LHCN-M2 (cell line): Measurements from ENCODE around the gene APOBEC3C. TPM values are rescaled to one million over a fixed set of nuclear protein-coding genes. Genes with fewer than 3 reads are reported as not detected.
"Not testable (repeated sequence)": the region's sequence is repeated elsewhere in the genome, so short reads cannot be mapped to it uniquely, and the experiment has no call there.

ENCODE experiments used
- DNase-seq: peaks from one replicate; pipeline ENCODE4 v3.0.0-alpha.2; 2012; ENCODE audit warnings: low read depth
- total RNA-seq: library from RNA; depleted of rRNA; stranded (reverse); fragments of >200 nt; gene quantifications from 2 replicates; pipeline ENCODE4 v1.2.3, GENCODE V29; 2014; rRNA removed

The APOBEC3C gene
- total RNA-seq, 1 experiment from 2014 or later: 14.0 TPM

DNA sequence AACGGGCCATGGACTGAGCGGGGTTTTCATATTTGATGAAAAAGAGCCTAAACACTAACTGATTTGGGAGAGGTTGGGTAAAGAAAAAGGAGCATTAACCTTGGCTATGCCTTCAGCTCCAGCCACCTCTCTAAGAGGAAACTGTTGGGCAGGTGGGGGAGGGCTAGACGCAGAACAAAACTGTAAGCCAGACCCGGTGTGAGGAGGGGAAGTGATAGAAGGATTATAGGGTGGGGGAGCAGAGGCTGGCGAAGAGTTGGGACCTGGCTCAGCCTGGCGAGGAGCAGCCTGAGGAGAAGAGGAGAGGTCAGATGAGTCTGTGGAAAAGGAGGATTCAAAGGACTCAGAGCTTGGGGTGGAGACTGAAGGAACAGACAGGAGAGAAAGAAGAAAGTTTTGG lies 47.2 kb downstream of the APOBEC3C start:
- DNase-seq: not testable (repeated sequence)

GRCh38 chr22:39061951-39062350 lies 47.9 kb downstream of the APOBEC3C start:
- DNase-seq: not testable (repeated sequence)

GRCh38 chr22:39063904-39064303 lies 49.8 kb downstream of the APOBEC3C start:
- not testable (repeated sequence) for DNase-seq

- DNase-seq: not testable (repeated sequence)
Measured at GRCh38 chr22:39066442-39067276, 52.6 kb downstream of the APOBEC3C start.

GRCh38 chr22:39068033-39068785 lies 54.2 kb downstream of the APOBEC3C start:
- no peak for DNase-seq

Other genes starting within 250 kb of the APOBEC3C start
- 19.0 and 22.6 TPM in 2 replicates for gene DNAL4, start 220.1 kb upstream of the APOBEC3C start, total RNA-seq
- 0.06 and 0.23 TPM in 2 replicates for gene NPTXR, start 170.2 kb upstream of the APOBEC3C start, total RNA-seq
- 29.0 TPM in 2 replicates for gene CBX6, start 142.0 kb upstream of the APOBEC3C start, total RNA-seq
- not detected in 2 replicates for gene APOBEC3A, start 56.6 kb upstream of the APOBEC3C start, total RNA-seq
- 23.3 and 30.7 TPM in 2 replicates for gene APOBEC3B, start 31.9 kb upstream of the APOBEC3C start, total RNA-seq
- gene APOBEC3D, start 6.9 kb downstream of the APOBEC3C start, total RNA-seq: 0.11 TPM in 1 of 2 replicates, not detected in the other
- 0.38 and 3.8 TPM in 2 replicates for gene APOBEC3F, start 26.6 kb downstream of the APOBEC3C start, total RNA-seq
- gene APOBEC3G, start 63.0 kb downstream of the APOBEC3C start, total RNA-seq: 4.2 and 6.1 TPM in 2 replicates
- 0.26 and 0.63 TPM in 2 replicates for gene APOBEC3H, start 83.0 kb downstream of the APOBEC3C start, total RNA-seq
- 1.3 and 3.3 TPM in 2 replicates for gene CBX7, start 138.4 kb downstream of the APOBEC3C start, total RNA-seq
- 1.2 and 4.1 TPM in 2 replicates for gene PDGFB, start 230.7 kb downstream of the APOBEC3C start, total RNA-seq